ENCODE results near the gene CA4. TPM values are rescaled to one million over a fixed set of nuclear protein-coding genes. Genes with fewer than 3 reads are reported as not detected.

CA4 gene
- total and polyA plus RNA-seq, 2 of the 8 experiments (the other 6 are each of a cell fraction or from before 2014, with no cell fraction given) = 3.6 to 4.2 TPM

DNA sequence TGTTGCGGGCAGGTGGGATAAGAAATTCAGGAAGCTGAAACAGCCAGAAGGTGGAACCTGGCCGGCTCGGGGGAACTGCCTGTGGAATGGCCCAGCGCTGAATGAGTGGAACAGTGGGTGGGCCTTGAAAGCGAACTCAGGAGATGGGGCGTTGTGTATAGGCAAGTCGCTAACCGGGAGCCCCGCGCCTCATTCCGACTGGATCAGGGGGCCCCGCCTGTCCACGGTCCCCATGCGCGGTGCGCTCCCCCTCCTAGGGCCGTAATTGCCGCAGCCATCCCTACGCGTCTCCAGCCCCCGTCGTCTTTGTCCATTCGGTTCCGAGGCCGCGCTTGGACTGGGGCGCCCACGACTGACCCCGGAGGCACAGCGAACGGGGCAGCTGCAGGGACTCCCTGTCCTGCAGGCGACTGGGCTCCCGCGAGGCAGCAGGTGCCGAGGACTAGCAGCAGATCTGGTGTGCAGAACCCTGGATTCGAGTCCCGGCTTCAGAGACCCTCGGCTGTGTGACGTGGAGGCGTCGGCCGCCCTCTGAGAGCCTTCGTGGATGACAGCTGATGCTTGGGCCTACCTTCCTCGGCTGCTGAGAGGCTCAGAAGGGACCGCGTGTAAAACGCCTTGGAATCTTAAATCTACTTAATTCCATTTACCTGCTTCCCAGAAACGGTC is 10.9 kb upstream of the CA4 start (continued):
- TF ChIP-seq SIN3A (conservative IDR thresholded peaks at IDR 0.05 in 1 of 2, IDR thresholded peaks at IDR 0.05 in 1 of 2; ENCODE audit: low read depth in 1 of 2, low read length in 2 of 2) = no peak
- TF ChIP-seq RNF2 (IDR thresholded peaks at IDR 0.05; ENCODE audit: borderline replicate concordance, low read depth, low read length, missing control alignments, poor library complexity, severe bottlenecking) = no peak
- no peak for TF ChIP-seq KDM5A (IDR thresholded peaks at IDR 0.05; ENCODE audit: low read length)
- TF ChIP-seq EP300 (IDR thresholded peaks at IDR 0.05; ENCODE audit: borderline replicate concordance in 1 of 2, low read depth in 2 of 2, low read length in 2 of 2) = no peak
- TF ChIP-seq KDM4A (IDR thresholded peaks at IDR 0.05; ENCODE audit: low read depth, low read length, severe bottlenecking) = peak; percentile 49
- no peak for TF ChIP-seq POU5F1 (IDR thresholded peaks at IDR 0.05; ENCODE audit: low read depth, low read length)
- no peak for TF ChIP-seq SIX5 (IDR thresholded peaks at IDR 0.05; ENCODE audit: low read depth, low read length)
- TF ChIP-seq CHD1 (IDR thresholded peaks at IDR 0.05; ENCODE audit: low read depth, low read length) = no peak
